Endothelial cell of umbilical vein (primary cell): Measurements from ENCODE around the gene FBXL19. TPM values are rescaled to one million over a fixed set of nuclear protein-coding genes. Genes with fewer than 3 reads are reported as not detected.

Experiments
- BruUV-seq: library from RNA; stranded (reverse); fragments of 400-500 nt; replicated peaks from 2 replicates; lab custom pipeline; 2021; lab: Mats Ljungman, UMichigan
- CTCF ChIA-PET: fragments of 300-600, 350-600 bp; sonication (Branson Sonifier 250); formaldehyde crosslinking; loops from one replicate; lab custom pipeline; 2021; ENCODE audit warnings: antibody characterized with exemption, inconsistent platforms; lab: Charles Lee
- POLR2A ChIA-PET: fragments of 300-600, 350-600 bp; sonication (Branson Sonifier 250); formaldehyde crosslinking; loops from one replicate; lab custom pipeline; 2021; ENCODE audit warnings: antibody characterized with exemption, inconsistent platforms; lab: Charles Lee
- DNase-seq: peaks from one replicate; pipeline ENCODE4 v3.0.0-alpha.2; 2011; ENCODE audit warnings: low read depth, low spot score
- FAIRE-seq: peaks from 2 replicates; lab custom pipeline; 2011; peaks lifted over from hg19 to GRCh38; lab: Jason Lieb, UNC
- H2AFZ ChIP-seq: 2 replicates; pipeline ENCODE4 v1.6.0; 2012; ENCODE audit warnings: low read depth, low read length, control low read depth, inconsistent platforms
- H3K27ac ChIP-seq: 2 replicates; pipeline ENCODE4 v1.5.1; 2011; ENCODE audit warnings: low read depth, mild to moderate bottlenecking, control low read depth, low read length, moderate library complexity; ENCODE audit not compliant: insufficient read depth
- H3K27me3 ChIP-seq, 2 experiments: 2 replicates each; pipeline versions ENCODE4 v1.6.0 to v1.6.1; 2011; ENCODE audit warnings: low read length in 2 of 2, mixed read lengths in 1 of 2; ENCODE audit not compliant: control insufficient read depth in 2 of 2, insufficient read depth in 2 of 2
- H3K36me3 ChIP-seq, 2 experiments: 2 replicates in 1 of 2; 3 replicates in 1 of 2; pipeline ENCODE4 v1.5.1; 2011; ENCODE audit warnings: low read length in 2 of 2, mild to moderate bottlenecking in 1 of 2, moderate library complexity in 1 of 2; ENCODE audit not compliant: control insufficient read depth in 2 of 2, insufficient read depth in 2 of 2; ENCODE audit errors: extremely low read depth in 1 of 2
- H3K4me1 ChIP-seq: 3 replicates; pipeline ENCODE4 v1.5.1; 2011; ENCODE audit warnings: mild to moderate bottlenecking, low read length; ENCODE audit not compliant: control insufficient read depth, insufficient read depth; ENCODE audit errors: extremely low read depth
- H3K4me2 ChIP-seq: 2 replicates; pipeline ENCODE4 v1.6.1; 2011; ENCODE audit warnings: low read length, control low read depth, mixed read lengths; ENCODE audit not compliant: insufficient read depth
- H3K4me3 ChIP-seq, 3 experiments: fragments of 200-600 bp in 1 of 3; sonication (generic), shearing (Covaris generic) in 1 of 3; replicated peaks in 1 of 3; 2 replicates each; pipeline ENCODE4 v1.5.1; 2011 to 2016; ENCODE audit warnings: control low read depth in 3 of 3, low read length in 3 of 3, mild to moderate bottlenecking in 2 of 3, inconsistent platforms in 1 of 3, low read depth in 1 of 3, moderate library complexity in 1 of 3; ENCODE audit not compliant: insufficient read depth in 1 of 3
- H3K79me2 ChIP-seq: 2 replicates; pipeline ENCODE4 v1.6.0; 2012; ENCODE audit warnings: low read length, inconsistent platforms; ENCODE audit not compliant: control insufficient read depth, insufficient read depth
- H3K9ac ChIP-seq: replicated peaks from 2 replicates; pipeline ENCODE3; 2011; ENCODE audit warnings: low read length, control low read depth; ENCODE audit not compliant: insufficient read depth; ENCODE audit errors: extremely low read depth
- H3K9me1 ChIP-seq: replicated peaks from 3 replicates; pipeline ENCODE4 v1.6.0; 2011; ENCODE audit warnings: mild to moderate bottlenecking, low read length; ENCODE audit not compliant: control insufficient read depth, insufficient read depth; ENCODE audit errors: extremely low read depth
- H3K9me3 ChIP-seq: replicated peaks from 2 replicates; pipeline ENCODE4 v1.5.1; 2012; ENCODE audit warnings: low read length, inconsistent platforms; ENCODE audit not compliant: control insufficient read depth, insufficient read depth
- H4K20me1 ChIP-seq: replicated peaks from 2 replicates; pipeline ENCODE3; 2011; ENCODE audit warnings: mild to moderate bottlenecking, low read length; ENCODE audit not compliant: control insufficient read depth, insufficient read depth; ENCODE audit errors: extremely low read depth
- CTCF ChIP-seq, 2 donors: IDR thresholded peaks; 1 replicate in 1 of 2; 2 replicates in 1 of 2; pipeline ENCODE4 v1.5.1; 2011; ENCODE audit warnings: low read length in 2 of 2, mild to moderate bottlenecking in 2 of 2, moderate library complexity in 2 of 2, control low read depth in 1 of 2, inconsistent platforms in 1 of 2, low read depth in 1 of 2; ENCODE audit not compliant: insufficient read depth in 1 of 2; ENCODE audit errors: extremely low read depth in 1 of 2
- EZH2 ChIP-seq: IDR thresholded peaks from 2 replicates; pipeline ENCODE4 v1.6.1; 2012; ENCODE audit warnings: borderline replicate concordance, low read depth, mild to moderate bottlenecking, moderate library complexity, low read length, inconsistent platforms; ENCODE audit not compliant: severe bottlenecking
- FOS ChIP-seq: IDR thresholded peaks from 2 replicates; pipeline ENCODE4 v1.6.1; 2011; ENCODE audit warnings: mild to moderate bottlenecking, low read length, moderate library complexity, borderline replicate concordance; ENCODE audit not compliant: insufficient read depth
- MAX ChIP-seq: IDR thresholded peaks from 2 replicates; pipeline ENCODE4 v1.6.1; 2011; ENCODE audit not compliant: insufficient read depth, insufficient read length
- MYC ChIP-seq: IDR thresholded peaks from one replicate; pipeline ENCODE4 v1.6.1; 2011; ENCODE audit warnings: mild to moderate bottlenecking, low read depth, low read length
- POLR2AphosphoS5 ChIP-seq: IDR thresholded peaks from 2 replicates; pipeline ENCODE4 v1.6.1; 2012; ENCODE audit warnings: low read depth, mild to moderate bottlenecking, control low read depth, low read length, moderate library complexity; ENCODE audit not compliant: insufficient read depth
- dilution Hi-C: fragments of 300-500 bp; cut with MboI; formaldehyde crosslinking; loops from one replicate; pipeline ENCODE4 v1.15.0; 2019; ENCODE audit warnings: low sequenced_read_pairs; ENCODE audit not compliant: extremely low pct_ligation_motif_present
- intact Hi-C: fragments of 100-400 bp; cut with micrococcal nuclease; formaldehyde crosslinking; loops from one replicate; pipeline ENCODE4 v1.10.0; 2022
- polyA plus RNA-seq, 4 experiments: library from polyadenylated mRNA; depleted of rRNA in 3 of 4; stranded (reverse) in 3 of 4; unstranded in 1 of 4; fragments of >200 nt; gene quantifications; 2 replicates each; pipeline versions ENCODE4 v1.2.1 to v1.2.3, GENCODE V29; 2011 to 2012; ENCODE audit warnings: missing spikeins in 1 of 4
- total RNA-seq: library from RNA; stranded (reverse); gene quantifications from 2 replicates; pipeline ENCODE4 v1.2.3, GENCODE V29; 2021

The FBXL19 gene
- total and polyA plus RNA-seq, 2 donors (not counting 3 experiments of a cell fraction or from before 2014, with no cell fraction given): 22.1 to 38.0 TPM

DNA sequence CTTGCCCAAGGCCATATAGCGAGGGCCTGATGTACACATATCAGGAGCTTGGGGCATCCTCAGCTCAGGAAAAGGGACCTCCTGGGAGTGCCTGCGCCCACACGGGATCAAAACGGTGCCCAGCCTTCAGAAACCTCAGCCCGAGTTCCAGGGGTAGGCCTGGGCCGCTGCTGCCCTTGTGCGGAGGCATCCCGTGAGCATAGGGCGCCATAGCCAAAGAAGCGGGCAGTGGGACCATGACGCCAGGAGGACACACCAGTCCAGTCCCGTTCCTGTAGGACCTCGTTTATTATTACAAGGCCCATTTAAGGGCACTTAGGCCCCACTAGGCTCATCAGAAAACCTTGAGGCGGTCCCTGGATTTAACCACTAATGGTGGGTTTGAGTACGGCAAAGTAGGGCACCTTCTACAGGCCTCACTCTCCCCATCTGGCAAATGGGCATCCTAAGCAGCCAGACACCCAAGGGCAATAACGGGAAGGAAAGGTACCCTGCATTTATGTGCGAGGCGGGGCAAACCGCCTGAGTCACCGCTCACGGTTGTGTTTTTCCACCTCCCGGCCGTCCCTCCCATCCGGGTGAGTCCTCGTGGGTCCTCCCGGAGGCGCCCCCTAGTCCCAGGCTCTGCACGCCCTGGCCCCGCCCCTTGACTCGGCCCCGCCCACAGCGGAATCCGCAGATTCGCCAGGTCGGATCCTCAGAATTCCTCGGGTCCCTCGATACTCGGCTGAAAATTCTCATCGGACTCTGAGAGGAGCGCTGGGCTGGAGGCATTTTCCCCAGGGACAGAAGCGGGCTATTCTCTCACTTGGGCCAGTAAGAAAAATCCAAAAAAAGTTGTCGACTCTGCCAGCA, 33.5 kb downstream of the FBXL19 start:
- Histone ChIP-seq H3K4me3 (peak overlapping the region; percentile 60 to 71 (median 67)), H3K9me3 (no peaks in the 10 kb centered on the region), H3K36me3 (peaks cover 16 to 18% of the 10 kb centered on the region in 2 experiments), H3K9me1 (no peaks in the 10 kb centered on the region), H4K20me1 (no peaks in the 10 kb centered on the region), H2AFZ (peak overlapping the region; percentile 69), H3K79me2 (peaks cover 14% of the 10 kb centered on the region), H3K4me2 (peak overlapping the region; percentile 75), H3K27me3 (no peaks in the 10 kb centered on the region), H3K27ac (peak overlapping the region; percentile 100), H3K4me1 (peaks cover 12% of the 10 kb centered on the region), H3K9ac (peak overlapping the region; percentile 97)
- no peak for FAIRE-seq
- ChIA-PET POLR2A (no interaction called here), CTCF (interaction anchor here (0.7 to 1.0 kb wide), 2 partner anchors 28 to 912 kb away, joined by 3 to 4 read pairs; partner anchors contain the start of gene HSD3B7)
- dilution Hi-C loops: no loop called here
- DNase-seq: peak; percentile 89
- TF ChIP-seq MYC (no peak), EZH2 (no peak), POLR2AphosphoS5 (no peak), FOS (peak; percentile 48), MAX (no peak), CTCF (IDR thresholded peaks at IDR 0.05; ENCODE audit: extremely low read depth in 1 of 2, insufficient read depth in 1 of 2, low read depth in 1 of 2, low read length in 2 of 2) (peak in 1 of 2 donors; percentile 46)
- TSS peak; percentile 73 for BruUV-seq
- intact Hi-C loops: loop anchor here (1.0 kb wide), 4 partner anchors 8 to 137 kb away; partner anchors contain the start of genes FBXL19, ORAI3, STX4 and VKORC1
